ENCODE measurements around the gene TMEM150B.

- TF ChIP-seq CTCF (IDR thresholded peaks at IDR 0.05) (no peak), POLR2A (IDR thresholded peaks at IDR 0.05) (no peak), EP300 (IDR thresholded peaks at IDR 0.05) (no peak)
These were observed 479 bp downstream of the TMEM150B start for GRCh38 chr19:55324662-55325061.
